ENCODE data around the gene GPR153. TPM values are rescaled to one million over a fixed set of nuclear protein-coding genes. Genes with fewer than 3 reads are reported as not detected.

Gene GPR153
- total RNA-seq, 1 experiment from 2014 or later, result 6.1 TPM

- intact Hi-C loops (cut with micrococcal nuclease), result no loop called here
- no peak overlapping the region for H2AFZ ChIP-seq (ENCODE audit: low read depth, low read length, poor library complexity, severe bottlenecking)
- no TSS peak for BruUV-seq (replicated peaks)
- ChIA-PET RAD21 (ENCODE audit: low non-redundant PET in 1 of 2, low total read pairs in 2 of 2, uncharacterized antibody in 2 of 2, unreplicated experiment in 2 of 2) (no interaction called here), CTCF (no interaction called here), POLR2A (no interaction called here)
- H3K79me2 ChIP-seq (ENCODE audit: insufficient read depth, low read length), result no peaks in the 10 kb centered on the region
- no peak overlapping the region for H3K9ac ChIP-seq (ENCODE audit: low read length)
- H4K20me1 ChIP-seq (ENCODE audit: insufficient read depth), result no peaks in the 10 kb centered on the region
- no peaks in the 10 kb centered on the region for H3K9me3 ChIP-seq (ENCODE audit: control insufficient read depth in 1 of 2, insufficient read depth in 1 of 2, low read depth in 1 of 2, low read length in 2 of 2)
- H3K27ac ChIP-seq (ENCODE audit: low read depth, low read length), result no peak overlapping the region
- no peaks in the 10 kb centered on the region for H3K36me3 ChIP-seq (ENCODE audit: control insufficient read depth in 1 of 2, insufficient read depth in 2 of 2, low read length in 2 of 2)
- DNase-seq (ENCODE audit: low read depth, low spot score) (no peak), ATAC-seq (no peak)
- H3K4me3 ChIP-seq (replicated peaks in 1 of 2; ENCODE audit: low read depth in 1 of 2, low read length in 2 of 2), result no peak overlapping the region
- no peak overlapping the region for H3K4me2 ChIP-seq (ENCODE audit: low read length)
- H3K9me2 ChIP-seq (ENCODE audit: insufficient read depth), result no peaks in the 10 kb centered on the region
- H3K27me3 ChIP-seq (ENCODE audit: insufficient read depth, low read length), result no peaks in the 10 kb centered on the region
- no peaks in the 10 kb centered on the region for H3K4me1 ChIP-seq (ENCODE audit: control insufficient read depth in 1 of 2, insufficient read depth in 2 of 2, low read length in 2 of 2)
- TF ChIP-seq YY1 (IDR thresholded peaks at IDR 0.05; ENCODE audit: extremely low read depth, insufficient replicate concordance, low read depth, low read length) (no peak), ELF1 (IDR thresholded peaks at IDR 0.05; ENCODE audit: borderline replicate concordance, low read depth) (no peak), EZH2phosphoT487 (IDR thresholded peaks at IDR 0.05; ENCODE audit: borderline replicate concordance) (no peak), ZFX (IDR thresholded peaks at IDR 0.05) (no peak), POLR2AphosphoS5 (IDR thresholded peaks at IDR 0.05; ENCODE audit: low read depth, low read length) (no peak), CTCF (IDR thresholded peaks at IDR 0.05 in 2 of 3, conservative IDR thresholded peaks at IDR 0.05 in 1 of 3; ENCODE audit: borderline replicate concordance in 1 of 3, insufficient read depth in 1 of 3, low read depth in 2 of 3, low read length in 2 of 3) (no peak), MAX (IDR thresholded peaks at IDR 0.05) (no peak), FOSL1 (IDR thresholded peaks at IDR 0.05; ENCODE audit: low read depth) (no peak), SRF (IDR thresholded peaks at IDR 0.05; ENCODE audit: low read depth) (no peak), CBX3 (IDR thresholded peaks at IDR 0.05; ENCODE audit: low read depth) (no peak), SP1 (IDR thresholded peaks at IDR 0.05; ENCODE audit: low read depth) (no peak), JUND (IDR thresholded peaks at IDR 0.05) (no peak), ATF3 (IDR thresholded peaks at IDR 0.05) (no peak), RAD21 (IDR thresholded peaks at IDR 0.05; ENCODE audit: low read depth) (no peak), TCF7L2 (IDR thresholded peaks at IDR 0.05; ENCODE audit: borderline replicate concordance, extremely low read depth, insufficient read depth, insufficient read length) (no peak), EGR1 (IDR thresholded peaks at IDR 0.05; ENCODE audit: low read depth) (no peak), POLR2A (IDR thresholded peaks at IDR 0.05; ENCODE audit: borderline replicate concordance, extremely low read depth, insufficient read depth, insufficient read length) (no peak), ZNF274 (IDR thresholded peaks at IDR 0.05; ENCODE audit: low read depth, low read length) (no peak)
These were observed 10.1 kb upstream of the GPR153 start for GRCh38 chr1:6271006-6271405.
